ENCODE results near the gene KDM2B.

KDM2B gene

GRCh38 chr12:121525411-121525810 lies 55.4 kb downstream of the KDM2B start:
- DNase-seq = no peak

GRCh38 chr12:121524196-121524916 lies 56.5 kb downstream of the KDM2B start:
- no peak for DNase-seq

DNA sequence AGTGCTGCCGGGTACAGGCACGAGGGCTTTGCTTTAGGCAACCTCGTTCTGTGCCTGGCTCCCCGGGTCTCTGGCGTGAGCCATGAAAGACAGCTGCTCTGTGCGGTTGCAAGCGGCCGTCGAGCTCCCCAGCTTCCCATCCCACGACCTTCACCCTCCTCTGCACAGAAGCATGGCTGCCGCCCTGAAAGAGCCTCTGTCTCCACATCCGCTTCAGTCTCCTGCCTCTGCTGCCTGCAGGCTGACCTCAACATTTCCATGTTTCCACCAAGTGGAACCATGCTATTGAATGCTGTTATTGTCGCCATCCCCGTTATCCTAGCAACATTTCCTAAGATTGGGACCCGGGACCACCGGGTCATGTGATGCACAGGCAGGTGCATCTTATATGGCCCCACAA lies 57.1 kb downstream of the KDM2B start:
- no peak for DNase-seq

DNA sequence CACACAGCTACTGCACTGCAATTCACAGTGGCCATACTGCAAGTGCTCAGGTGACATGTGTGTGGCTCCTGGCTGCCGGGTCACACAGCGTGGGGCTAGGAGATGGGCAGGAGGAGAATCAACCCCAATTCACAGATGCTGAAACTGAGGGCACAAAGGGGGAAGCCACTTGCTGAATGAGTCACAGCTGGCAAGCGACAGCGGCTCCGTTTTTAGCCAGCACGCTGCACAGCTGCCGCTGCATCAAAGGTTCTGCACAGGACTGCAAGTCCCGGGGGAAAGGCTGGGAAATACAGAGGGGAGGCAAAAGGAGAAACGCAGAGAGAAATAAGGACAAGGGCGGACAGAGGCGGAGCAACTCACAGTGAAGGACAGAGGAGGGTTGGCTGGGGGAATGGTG lies 57.9 kb downstream of the KDM2B start:
- DNase-seq = no peak

GRCh38 chr12:121520586-121521086 lies 60.2 kb downstream of the KDM2B start:
- DNase-seq = no peak

- DNase-seq = no peak
Measured at GRCh38 chr12:121520119-121520518, 60.7 kb downstream of the KDM2B start.

DNA sequence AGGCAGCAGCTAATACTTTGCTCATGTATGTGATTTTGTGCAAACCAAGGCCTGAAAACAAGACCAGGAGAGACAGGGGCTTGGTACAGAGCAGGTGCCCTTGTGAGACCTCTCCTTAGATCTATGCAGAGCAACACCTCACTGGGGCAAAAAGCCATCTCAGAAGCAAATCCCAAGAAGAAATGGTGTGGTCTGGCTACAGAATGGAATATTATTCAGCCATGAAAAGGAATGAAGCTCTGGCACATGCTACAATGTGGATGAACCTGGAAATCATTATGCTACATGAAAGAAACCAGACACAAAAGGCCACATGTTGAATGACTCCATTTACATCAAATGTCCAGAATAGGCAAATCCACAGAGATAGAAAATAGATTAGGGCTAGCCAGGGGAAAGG lies 61.6 kb downstream of the KDM2B start:
- DNase-seq = no peak

DNA sequence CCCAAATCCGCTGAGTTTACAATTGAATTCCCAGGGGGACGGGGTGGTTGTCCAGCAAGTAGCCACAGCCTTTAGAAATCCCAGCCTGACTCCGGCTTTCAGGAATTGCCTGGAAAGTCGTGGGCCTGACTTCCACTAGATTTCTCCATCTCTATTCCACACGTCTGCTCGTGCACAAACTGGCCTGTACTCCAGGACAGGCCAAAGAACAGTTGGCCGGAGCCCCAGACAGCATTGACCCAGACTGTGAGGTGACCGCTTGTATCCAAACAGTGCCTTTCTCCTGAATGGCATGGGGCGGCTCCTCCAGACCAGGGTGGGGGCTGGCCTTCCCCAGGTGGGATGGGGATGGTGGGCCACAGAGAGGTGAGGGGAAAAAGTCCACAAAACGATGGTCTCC lies 62.2 kb downstream of the KDM2B start:
- no peak for DNase-seq

- no peak for DNase-seq
Measured at GRCh38 chr12:121516437-121517011, 64.3 kb downstream of the KDM2B start.

GRCh38 chr12:121515615-121516014 lies 65.2 kb downstream of the KDM2B start:
- no peak for DNase-seq

- no peak for DNase-seq
Measured at GRCh38 chr12:121514184-121514742, 66.6 kb downstream of the KDM2B start.

DNA sequence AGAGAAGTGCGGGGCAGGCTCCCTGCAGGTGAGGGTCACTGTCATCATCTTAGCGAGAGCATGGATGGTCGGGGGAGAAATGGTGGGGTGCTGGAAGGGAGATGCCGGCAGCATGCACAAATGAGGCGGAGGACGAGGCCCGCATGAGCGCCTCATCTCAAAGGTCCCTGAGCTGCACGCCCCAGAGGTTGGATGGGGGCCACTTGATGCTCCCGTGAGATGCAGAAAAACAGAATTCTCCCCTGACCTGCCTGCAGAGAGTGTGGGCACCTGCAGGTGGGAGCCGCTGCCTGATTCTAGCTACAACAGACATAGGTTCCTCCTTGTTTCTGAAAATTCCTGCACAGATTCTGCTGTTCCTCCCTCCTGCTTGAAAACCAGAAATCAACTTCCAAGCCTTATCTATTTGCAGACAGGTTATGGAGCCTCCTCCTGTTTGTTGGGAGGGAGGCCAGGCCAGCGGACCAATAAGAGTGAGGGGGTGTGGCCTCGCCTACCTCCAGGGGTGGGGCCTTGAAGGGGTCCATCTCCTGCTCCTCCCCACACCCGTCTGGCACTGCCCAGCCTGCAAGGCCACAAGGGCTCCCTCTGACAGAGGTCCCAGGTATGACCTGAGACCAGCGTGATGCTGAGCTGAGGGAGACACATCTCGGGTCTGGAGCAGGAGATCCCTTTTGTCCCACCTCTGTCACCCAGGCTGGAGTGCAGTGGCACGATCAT lies 67.2 kb downstream of the KDM2B start:
- peak; percentile 22 for DNase-seq

DNA sequence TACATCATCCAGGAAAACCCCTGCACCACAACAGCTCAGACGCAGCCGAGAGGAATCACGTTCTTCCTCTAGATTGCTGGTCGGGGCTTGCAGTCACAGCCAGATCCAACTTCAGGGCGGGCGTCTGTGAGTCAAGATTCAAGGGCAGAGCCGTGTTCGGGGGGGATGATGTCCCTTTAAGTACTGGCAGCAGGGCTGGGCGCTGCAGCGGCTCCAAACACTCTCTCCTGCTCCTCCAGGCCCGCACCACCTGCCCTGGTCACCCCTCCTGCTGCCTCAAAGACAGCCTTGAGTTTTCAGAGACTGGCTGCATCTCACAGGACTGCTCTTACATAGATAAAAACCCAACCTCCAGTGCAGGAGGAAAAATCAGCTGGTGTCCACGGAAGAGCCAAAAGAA lies 68.3 kb downstream of the KDM2B start:
- no peak for DNase-seq

GRCh38 chr12:121511916-121512315 lies 68.9 kb downstream of the KDM2B start:
- DNase-seq = no peak

GRCh38 chr12:121509339-121509738 lies 71.5 kb downstream of the KDM2B start:
- DNase-seq = no peak

GRCh38 chr12:121508533-121508932 lies 72.3 kb downstream of the KDM2B start:
- DNase-seq = no peak

- no peak for DNase-seq
Measured at GRCh38 chr12:121507984-121508383, 72.8 kb downstream of the KDM2B start.

GRCh38 chr12:121507245-121507644 lies 73.6 kb downstream of the KDM2B start:
- DNase-seq = no peak

DNA sequence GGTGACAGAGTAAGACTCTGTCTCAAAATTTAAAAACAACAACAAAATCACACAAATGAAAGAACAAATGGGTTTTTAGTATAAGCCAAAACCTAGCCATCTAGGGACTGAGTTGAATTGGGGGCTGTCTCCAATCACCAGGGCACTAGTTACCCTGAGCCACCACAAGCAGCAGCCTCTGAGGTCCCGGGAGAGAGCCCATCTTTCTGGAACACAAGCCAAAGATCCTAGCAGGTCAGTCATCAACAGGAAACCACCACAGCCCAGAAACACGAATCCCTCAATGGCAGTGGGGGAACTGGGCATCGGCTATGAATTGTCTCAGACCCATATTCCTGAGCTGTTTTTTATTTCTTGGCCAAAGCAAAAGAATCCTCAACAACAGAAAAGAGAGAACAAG lies 75.3 kb downstream of the KDM2B start:
- DNase-seq = no peak

DNA sequence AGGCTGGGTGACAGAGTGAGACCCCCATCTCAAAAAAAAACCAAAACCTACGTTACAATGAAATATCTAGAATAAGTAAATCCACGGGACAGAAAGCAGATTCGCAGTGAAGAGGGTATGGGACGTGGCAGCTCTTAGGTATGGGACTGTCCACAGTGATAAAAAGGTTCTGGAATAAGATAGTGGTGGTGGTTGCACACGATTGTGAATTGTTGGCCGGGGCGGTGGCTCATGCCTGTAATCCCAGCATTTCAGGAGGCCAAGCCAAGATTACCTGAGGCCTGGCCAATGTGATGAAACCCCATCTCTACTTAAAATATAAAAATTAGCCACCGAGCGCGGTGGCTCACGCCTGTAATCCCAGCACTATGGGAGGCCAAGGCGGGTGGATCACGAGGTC lies 76.3 kb downstream of the KDM2B start:
- no peak for DNase-seq

DNA sequence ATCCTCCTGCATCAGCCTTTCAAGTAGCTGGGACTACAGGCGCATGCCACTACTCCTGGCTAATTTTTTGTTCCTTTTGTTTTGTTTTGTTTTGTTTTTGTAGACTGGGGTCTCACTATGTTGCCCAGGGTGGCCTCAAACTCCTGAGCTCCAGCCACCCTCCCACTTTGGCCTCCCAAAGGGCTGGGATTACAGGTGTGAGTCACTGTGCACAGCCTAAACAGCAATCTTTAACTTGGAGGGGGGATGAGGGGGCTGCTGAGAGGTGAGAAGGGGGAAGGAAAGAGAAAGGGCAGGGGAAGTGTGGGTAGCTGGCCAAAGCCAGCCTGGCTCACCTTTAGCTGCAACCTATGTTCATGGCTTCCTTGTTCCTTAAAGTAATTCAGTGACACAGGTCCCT lies 77.4 kb downstream of the KDM2B start:
- DNase-seq = no peak

DNA sequence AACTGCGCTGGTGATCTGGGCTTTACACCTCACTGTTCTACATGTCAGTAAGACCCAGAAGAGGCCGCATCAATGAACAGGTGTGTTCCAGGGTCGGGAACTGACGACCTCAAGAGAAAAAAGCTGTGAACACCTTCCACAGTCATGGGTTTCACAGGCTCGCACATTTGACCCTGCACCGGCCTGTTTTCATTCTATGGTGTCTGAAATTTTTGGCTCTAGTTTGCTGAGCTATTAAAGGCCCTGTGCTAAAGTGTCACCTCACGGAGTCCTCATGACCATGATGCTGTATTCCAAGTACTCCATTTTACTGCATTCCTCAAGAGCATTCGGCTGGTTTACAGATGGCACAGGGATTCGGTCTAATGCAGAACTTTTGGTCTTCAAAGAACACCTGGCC lies 78.9 kb downstream of the KDM2B start:
- no peak for DNase-seq

- peak; percentile 86 for DNase-seq
Measured at GRCh38 chr12:121499929-121500793, 80.7 kb downstream of the KDM2B start.

Measured in CD4-positive, alpha-beta T cell treated with Interleukin-17A for 4 hours (primary cell).